ENCODE results near the gene PDE12.
A peak's percentile ranks its signal among the peaks of the same experiment; 100 is the strongest.

PDE12 gene, protein sequence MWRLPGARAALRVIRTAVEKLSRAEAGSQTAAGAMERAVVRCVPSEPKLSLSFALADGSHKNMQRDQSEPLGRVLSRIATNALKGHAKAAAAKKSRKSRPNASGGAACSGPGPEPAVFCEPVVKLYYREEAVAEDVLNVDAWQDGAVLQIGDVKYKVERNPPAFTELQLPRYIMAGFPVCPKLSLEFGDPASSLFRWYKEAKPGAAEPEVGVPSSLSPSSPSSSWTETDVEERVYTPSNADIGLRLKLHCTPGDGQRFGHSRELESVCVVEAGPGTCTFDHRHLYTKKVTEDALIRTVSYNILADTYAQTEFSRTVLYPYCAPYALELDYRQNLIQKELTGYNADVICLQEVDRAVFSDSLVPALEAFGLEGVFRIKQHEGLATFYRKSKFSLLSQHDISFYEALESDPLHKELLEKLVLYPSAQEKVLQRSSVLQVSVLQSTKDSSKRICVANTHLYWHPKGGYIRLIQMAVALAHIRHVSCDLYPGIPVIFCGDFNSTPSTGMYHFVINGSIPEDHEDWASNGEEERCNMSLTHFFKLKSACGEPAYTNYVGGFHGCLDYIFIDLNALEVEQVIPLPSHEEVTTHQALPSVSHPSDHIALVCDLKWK

DNA sequence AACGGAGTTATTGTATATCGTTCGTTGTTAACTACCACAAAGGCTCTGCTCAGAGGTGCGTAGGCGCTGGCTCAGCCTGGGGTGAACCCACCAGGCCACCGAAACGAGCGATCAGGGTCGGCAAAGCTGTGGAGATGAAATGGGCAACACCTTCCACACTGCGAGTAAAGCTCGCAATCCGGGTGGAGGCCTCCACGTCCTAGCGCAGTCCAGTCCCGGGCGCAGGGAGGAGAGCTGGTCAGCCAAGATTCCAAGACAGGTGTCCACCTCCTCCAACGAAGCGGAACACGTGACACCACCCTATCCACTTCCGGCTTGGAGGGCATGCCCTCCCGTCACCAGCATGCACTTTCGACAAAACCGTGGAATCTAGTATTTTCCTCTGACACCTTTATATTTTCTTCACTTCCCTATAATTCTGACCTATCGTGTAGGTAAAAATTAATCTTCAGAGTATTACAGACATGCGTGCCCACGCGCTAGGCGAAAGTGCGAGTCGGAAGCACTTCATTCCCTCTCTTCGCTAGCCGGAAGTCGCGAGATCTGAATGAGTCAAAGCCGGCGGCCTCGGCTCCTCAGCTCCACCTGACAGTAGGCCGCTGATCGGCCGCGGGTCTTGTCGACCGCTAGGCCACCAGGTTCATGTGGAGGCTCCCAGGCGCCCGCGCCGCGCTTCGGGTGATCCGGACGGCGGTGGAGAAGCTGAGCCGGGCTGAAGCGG is at the start of gene PDE12:
TSS of gene PDE12 (plus strand) at position 537 of the 721 bp plus-strand sequence. CDS start at position 643, 106 bp downstream.
- DNase-seq (ENCODE audit: low spot score), result peak; percentile 46

DNA sequence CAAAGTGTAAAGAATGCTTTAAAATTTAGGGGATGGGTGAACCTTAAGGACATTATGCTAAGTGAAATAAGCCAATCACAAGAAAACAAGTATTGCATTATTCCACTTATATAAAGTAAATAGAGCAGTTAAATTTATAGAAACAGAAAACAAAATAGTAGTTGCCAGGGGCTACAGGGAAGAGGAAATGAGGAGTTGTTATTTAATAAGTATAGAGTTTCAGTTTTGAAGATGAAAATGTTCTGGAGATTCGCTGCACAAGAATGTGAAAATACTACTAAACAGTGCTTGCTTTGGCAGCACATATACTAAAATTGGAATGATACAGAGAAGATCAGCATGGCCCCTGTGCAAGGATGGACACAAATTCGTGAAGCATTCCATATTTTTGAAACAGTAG is 43.9 kb upstream of the PDE12 start:
- DNase-seq (ENCODE audit: low spot score), result no peak

DNA sequence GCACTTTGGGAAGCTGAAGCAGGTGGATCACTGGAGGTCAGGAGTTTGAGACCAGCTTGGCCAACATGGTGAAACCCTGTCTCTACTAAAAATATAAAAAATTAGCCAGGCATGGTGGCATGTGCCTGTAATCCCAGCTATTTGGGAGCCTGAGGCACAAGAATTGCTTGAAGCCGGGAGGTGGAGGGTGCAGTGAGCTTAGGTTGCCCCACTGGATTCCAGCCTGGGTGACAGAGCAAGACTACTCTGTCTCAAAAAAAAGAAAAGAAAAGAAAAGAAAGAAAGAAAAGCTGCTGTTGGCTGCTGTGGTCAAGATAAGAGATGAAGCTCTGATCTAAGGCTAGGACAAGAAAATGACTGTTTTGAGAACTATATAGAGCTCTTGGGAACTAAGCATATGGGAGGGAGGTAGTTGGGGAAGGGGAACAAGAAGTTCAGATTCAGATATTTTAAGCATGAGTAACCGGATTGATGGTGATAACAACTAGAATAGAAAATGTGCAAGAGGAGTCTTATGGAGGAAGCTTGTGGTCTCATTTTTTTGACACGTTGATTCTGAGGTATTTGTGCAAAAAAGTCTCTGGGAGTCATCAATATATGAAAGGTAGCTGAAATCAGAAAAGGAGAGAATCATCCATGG is 37.7 kb upstream of the PDE12 start:
- no peak for DNase-seq (ENCODE audit: low spot score)

DNA sequence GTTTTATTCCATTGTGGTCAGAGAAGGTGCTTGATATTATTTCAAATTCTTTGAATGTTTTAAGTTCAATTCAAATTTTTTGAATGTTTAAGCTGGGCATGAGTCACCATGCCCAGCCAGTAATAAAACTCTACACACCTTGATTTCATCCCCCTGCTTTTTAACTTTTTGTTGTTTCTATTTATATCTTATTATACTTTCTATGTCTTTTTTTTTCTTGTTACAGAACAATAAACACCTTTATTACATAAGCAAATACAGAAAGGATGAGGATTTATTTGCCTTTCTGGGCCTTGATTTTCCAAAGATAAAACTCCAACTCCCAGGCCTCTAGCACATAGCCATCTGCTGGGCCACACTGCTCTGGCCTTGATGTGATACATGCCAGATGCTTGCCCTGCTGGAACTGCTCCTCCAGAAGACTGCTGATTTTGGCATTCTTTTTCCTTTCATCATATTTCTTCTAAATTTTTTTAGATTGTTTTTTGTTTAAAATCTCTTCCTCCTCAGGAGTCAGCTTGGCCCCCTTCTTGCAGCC is 25.9 kb upstream of the PDE12 start:
- DNase-seq (ENCODE audit: low spot score), result no peak

DNA sequence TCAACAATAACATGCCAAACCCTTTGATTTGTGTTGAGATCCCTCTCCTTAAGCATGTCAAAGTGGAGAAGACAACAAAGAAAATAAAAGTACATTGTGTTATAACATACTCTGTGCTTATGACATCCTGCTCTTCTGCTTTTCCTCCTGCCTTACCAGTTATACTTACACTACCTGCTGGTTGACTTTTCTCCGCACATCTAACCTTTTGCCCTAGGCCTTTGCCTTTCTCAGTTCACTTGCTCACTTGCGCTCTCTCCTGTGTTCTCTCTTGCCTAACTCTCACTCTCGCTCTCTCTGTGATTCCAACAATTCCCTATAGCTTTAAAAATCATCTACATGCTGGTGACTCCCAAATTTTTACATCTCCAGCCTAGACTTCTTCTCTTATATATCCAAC is 17.6 kb upstream of the PDE12 start:
- no peak for DNase-seq (ENCODE audit: low spot score)

DNA sequence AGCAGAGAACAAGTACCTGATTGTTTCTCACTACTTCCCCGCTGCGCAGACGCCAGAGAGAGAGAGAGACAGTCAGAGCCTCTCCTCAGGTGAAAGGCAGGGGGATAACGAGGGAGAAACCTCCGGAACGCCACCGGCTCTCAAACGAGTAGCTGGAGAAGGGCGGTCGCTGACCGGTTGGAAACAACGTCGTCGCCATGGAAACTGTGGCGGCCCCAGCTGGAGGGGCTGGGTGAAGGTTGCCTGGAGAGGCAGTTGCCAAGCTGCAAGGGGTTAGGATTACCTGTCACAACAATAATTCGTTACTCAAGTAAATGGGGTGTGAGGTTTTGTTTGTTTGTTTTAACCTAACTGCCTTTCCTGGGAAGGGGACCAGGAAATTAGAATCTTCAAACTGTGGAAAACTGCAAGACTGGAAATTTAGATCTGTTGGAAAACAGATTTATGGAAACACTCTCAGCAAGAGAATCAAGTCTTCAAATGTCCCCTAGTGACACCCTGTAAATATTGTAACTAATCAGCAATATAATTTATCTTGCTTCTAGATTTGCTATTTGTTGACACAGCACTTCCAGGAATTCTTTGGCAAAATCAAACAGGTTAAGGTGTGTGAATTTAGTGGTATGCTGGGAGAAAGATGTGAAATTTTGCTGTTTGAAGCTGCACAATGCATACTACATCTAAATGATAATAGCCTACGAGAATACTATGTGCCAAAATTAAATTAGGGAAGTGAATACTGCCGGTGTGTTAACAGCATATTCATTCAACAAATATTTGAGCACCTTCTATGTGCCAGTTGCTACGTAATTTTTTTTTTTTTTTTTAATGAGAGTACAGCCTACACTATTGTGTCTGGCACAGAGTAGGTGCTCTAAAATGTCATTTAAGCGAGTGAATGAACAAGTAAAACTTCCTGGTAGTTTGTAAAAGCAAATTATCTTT is 11.6 kb upstream of the PDE12 start, which contains the start of gene DNAH12:
TSS of gene DNAH12 (minus strand) at position 164 of the 945 bp plus-strand sequence. CDS start 1,474 bp downstream, outside the sequence.
- no peak for DNase-seq (ENCODE audit: low spot score)

DNA sequence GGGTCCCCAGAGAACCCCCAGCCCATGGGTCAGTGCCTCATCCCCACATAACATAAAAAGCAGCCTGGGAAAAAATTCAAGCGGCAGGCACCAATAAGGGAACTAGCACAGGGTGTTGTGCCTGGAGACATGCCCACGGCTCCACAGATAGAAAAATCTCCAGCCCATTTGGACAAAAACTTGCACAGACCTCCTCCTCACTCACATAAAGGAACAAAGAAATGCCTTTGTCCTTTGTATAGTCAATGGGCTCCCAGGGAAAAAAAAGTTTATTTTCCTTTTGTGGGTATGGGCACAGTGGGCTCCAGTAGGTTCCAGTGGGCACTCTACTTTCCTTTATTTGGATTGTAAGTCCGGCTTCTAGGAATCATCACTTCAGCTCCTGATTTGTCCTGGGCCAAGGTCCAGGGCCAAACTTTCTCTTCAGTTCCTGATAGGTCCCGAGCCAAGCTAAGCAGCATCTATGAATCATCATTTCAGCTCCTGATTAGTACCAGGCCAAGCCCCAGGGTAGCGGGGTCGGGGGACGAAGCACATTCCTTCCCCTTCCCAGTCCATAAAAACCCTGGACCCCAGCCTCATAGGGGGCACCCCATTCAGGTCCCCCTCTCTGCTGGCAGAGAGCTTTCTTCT is 10.3 kb upstream of the PDE12 start:
- DNase-seq (ENCODE audit: low spot score), result no peak

DNA sequence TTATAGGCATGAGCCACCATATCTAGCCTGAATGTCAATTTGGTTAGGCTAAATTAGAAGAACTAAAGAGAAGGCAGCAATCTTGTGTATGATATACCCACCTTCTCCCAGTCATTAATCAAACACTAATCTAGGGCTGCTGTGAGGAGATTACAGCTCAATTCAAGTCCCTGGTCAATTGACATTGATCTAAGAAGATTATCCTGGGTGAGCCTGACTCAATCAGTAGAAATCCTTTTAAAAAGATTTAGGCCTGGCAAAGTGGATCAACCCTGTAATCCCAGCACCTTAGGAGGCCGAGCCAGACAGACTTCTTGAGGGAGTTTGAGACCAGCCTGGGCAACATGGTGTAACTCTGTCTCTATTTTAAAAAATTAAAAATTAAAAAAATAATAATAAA is 9.5 kb upstream of the PDE12 start:
- DNase-seq (ENCODE audit: low spot score), result no peak

DNA sequence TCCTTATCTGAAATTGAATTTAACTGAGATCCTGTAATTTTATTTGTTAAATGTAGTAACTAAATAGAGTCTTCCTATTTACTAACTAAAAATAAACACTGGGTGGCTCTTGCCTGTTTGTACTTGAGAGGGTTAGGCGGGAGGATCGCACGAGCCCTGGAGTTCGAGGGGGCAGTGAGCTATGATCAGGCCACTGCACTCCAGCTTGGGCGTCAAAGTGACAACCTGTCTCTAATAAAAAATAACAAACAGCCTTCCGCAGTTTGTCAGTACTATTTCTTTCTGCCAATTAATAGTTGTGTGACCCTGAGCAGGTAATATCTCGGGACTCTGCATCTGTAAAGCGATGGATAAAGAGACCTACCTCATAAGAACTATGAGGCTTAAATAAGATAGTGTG is 768 bp upstream of the PDE12 start:
- DNase-seq (ENCODE audit: low spot score), result no peak

DNA sequence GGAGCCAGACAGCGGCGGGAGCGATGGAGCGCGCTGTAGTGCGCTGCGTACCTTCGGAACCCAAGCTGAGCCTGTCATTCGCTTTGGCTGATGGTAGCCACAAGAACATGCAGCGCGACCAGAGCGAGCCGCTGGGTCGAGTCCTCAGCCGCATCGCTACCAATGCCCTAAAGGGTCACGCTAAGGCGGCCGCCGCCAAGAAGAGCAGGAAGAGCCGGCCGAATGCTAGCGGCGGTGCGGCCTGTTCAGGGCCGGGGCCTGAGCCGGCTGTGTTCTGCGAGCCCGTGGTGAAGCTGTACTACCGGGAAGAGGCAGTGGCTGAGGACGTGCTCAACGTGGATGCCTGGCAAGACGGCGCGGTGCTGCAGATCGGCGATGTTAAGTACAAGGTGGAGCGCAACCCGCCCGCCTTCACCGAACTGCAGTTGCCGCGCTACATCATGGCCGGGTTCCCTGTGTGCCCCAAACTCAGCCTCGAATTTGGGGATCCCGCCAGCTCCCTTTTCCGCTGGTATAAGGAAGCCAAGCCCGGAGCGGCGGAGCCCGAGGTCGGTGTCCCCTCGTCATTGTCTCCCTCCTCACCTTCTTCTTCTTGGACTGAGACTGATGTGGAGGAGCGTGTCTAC is 498 bp downstream of the PDE12 start:
- no peak for DNase-seq (ENCODE audit: low spot score)

DNA sequence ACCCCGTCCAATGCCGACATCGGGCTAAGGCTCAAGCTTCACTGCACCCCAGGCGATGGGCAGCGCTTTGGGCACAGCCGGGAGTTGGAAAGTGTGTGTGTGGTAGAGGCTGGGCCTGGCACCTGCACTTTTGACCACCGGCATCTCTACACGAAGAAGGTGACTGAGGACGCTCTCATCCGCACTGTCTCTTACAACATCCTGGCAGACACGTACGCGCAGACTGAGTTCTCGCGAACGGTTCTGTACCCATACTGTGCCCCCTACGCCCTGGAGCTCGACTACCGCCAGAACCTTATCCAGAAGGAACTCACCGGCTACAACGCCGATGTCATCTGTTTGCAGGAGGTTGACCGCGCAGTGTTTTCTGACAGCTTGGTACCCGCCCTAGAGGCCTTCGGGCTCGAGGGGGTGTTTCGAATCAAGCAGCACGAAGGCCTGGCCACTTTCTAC is 1.0 kb downstream of the PDE12 start:
- DNase-seq (ENCODE audit: low spot score), result no peak

DNA sequence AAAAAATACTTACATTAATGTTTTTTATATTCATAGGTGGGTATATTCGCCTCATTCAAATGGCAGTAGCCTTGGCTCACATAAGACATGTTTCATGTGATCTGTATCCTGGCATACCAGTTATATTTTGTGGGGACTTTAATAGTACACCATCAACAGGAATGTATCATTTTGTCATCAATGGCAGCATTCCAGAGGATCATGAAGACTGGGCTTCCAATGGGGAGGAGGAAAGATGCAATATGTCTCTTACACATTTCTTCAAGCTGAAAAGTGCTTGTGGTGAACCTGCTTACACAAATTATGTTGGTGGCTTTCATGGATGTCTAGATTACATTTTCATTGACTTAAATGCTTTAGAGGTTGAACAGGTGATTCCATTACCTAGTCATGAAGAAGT is 3.5 kb downstream of the PDE12 start:
- no peak for DNase-seq (ENCODE audit: low spot score)

DNA sequence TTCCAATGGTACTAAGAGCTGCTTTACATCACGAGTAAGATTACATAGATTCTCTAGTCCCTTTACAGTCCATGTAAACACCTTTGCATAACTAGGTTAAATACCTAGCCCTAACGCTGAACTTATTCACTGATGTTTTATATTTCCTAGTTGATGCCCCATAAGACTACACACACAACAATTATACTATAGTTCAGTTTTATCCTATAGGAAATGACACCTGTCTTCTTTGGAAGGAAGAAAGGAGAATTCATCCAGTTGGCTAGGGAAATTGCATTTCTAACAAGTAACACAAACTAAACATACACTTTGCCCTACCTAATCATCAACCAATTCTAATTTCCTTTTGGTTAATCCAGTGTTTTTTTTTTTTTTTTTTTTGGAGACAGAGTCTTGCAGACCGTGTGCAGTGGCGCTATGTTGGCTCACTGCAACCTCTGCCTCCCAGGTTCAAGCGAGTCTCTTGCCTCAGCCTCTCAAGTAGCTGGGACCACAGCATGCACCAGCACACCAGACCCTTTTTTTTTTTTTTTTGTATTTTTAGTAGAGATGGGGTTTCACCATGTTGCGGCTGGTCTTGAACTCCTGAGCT is 13.9 kb downstream of the PDE12 start:
- DNase-seq (ENCODE audit: low spot score), result no peak

DNA sequence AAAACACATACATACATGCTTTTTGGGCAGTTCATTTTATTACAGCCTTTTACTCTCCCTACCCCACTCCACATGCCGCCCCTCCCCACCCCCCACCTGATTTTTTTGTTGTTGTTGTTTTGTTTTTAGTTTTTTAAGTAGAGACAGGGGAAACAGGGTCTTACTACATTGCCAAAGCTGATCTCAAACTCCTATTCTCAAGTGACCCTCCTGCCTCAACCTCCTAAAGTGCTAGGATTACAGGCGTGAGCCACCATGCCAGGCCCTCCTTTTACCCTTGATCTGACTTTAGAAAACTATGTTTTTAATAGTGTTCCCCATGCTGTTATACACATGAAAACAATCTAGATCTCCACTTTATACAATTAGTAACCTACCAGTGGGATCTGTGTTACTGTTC is 14.8 kb downstream of the PDE12 start:
- no peak for DNase-seq (ENCODE audit: low spot score)

DNA sequence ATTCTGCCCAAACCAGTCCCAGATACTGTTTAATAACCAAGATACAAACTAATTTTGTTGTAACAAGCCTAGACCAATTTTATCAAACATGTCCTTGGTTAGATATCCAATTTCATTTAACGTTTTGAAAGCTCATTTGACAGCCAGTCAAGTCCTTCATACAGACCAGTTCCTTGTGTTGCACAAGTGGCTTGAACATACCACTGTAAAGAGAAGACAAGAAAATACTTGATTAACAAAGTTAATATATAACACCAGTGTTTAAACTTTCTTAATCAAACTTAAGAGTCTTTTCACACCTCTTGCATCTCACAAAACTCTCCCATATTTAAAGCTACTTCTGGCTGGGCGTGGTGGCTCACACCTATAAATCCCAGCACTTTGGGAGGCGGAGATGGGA is 16.0 kb downstream of the PDE12 start:
- no peak for DNase-seq (ENCODE audit: low spot score)

DNA sequence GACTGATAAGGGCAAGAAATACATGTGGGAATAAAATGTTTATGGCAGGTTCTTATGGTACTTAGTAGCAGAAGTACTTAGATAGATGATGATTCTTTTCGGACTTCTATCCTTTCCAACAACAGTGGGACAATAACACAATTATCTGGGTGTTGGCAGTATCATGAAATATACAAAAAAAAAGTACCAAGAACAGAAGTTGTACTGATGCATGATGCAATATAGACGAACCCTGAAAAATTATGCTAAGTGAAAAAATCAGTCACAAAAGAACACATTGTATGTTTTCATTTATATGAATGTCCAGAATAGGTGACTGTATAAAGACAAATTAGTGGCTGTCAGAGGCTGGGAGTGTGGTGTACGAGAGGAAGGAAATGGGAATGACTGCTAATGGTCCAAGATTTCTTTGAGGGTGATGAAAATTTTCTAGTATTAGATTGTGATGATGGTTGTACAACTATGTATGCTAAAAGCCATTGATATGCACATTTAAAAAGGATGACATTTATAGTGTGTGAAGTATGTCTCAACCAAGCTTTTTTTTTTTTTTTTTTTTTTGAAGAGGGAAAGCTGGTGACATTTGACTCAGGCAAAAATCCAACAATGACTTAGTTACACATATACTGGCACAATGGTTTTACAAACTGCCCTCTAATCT is 20.0 kb downstream of the PDE12 start:
- no peak for DNase-seq (ENCODE audit: low spot score)

DNA sequence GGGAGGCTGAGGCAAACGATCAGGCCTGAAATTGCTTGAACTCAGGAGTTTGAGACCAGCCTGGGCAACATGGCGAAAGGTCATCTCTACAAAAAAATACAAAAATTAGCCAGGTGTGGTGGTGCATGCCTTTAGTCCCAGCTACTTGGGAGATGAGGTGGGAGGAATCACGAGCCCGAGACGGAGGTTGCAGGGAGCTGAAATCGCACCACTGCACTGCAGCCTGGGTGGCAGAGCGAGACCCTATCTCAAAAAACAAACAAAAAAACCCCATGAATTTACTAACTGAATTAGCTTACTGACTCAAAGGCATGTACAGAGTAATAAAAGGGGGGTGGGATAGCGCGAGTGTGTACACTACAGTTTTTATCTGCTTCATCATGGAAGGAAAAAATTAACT is 21.7 kb downstream of the PDE12 start:
- no peak for DNase-seq (ENCODE audit: low spot score)

DNA sequence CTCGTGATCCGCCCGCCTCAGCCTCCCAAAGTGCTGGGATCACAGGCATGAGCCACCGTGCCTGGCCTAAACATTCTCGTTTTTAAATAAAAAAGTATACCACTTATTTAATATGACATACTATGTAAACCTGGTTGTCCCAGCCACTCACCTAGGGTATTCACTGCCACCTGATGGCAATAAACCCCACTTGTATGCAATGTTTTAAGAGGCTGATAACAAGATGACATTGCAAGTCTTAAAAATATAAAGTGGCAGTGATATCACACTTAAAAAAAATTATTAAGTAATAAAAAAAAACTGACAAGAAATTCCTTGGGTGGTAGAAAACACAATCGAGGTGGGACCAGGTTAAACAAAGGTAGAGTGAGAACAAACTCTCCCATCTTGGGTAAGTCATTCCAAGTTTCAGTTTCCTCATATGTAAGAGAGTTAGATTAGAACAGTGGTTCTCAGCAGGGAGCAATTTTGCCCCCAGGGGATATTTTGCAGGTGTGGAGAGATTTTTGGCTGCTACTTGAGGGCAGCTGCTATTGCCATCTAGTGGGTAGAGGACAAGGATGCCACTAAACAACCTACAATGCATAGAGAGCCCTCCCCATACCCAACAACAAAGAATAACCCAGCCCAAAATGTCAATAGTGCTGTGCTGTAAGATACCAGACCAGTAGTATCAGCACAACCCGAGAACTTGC is 26.5 kb downstream of the PDE12 start:
- no peak for DNase-seq (ENCODE audit: low spot score)
